SKM-1 treated with dmso at 0.1 percent for 144 hours (cell line): ENCODE measurements around the gene SHFL.
A peak's percentile ranks its signal among the peaks of the same experiment; 100 is the strongest.

Experiments
- DNase-seq: peaks from one replicate; lab custom pipeline; 2025; ENCODE audit not compliant: unreplicated experiment; lab: John Stamatoyannopoulos, UW

SHFL gene

GRCh38 chr19:10107817-10108367 lies 21.8 kb downstream of the SHFL start:
- no peak for DNase-seq

- no peak for DNase-seq
These were observed 23.4 kb downstream of the SHFL start for GRCh38 chr19:10109528-10109927.

- DNase-seq = no peak
These were observed 24.2 kb downstream of the SHFL start for GRCh38 chr19:10110076-10110971.

GRCh38 chr19:10110972-10111317 lies 24.8 kb downstream of the SHFL start:
- no peak for DNase-seq

- peak; percentile 17 for DNase-seq
These were observed 25.3 kb downstream of the SHFL start, which contains the start of gene P2RY11 for GRCh38 chr19:10111405-10111811. Gene P2RY11, plus strand, starts transcription at chr19:10111693. Its CDS starts 29 bp downstream, at chr19:10111722.

GRCh38 chr19:10112037-10112761 lies 26.1 kb downstream of the SHFL start:
- peak; percentile 36 for DNase-seq

- DNase-seq = peak; percentile 54
These were observed 26.9 kb downstream of the SHFL start for GRCh38 chr19:10112895-10113591.

- DNase-seq = no peak
These were observed 27.5 kb downstream of the SHFL start for GRCh38 chr19:10113592-10113963.

- no peak for DNase-seq
These were observed 28.0 kb downstream of the SHFL start for GRCh38 chr19:10113964-10114650.

GRCh38 chr19:10114651-10115391 lies 28.7 kb downstream of the SHFL start:
- DNase-seq = no peak

- no peak for DNase-seq
These were observed 29.4 kb downstream of the SHFL start for GRCh38 chr19:10115392-10116084.

- DNase-seq = no peak
These were observed 30.2 kb downstream of the SHFL start for GRCh38 chr19:10116085-10116865.

- DNase-seq = no peak
These were observed 30.9 kb downstream of the SHFL start for GRCh38 chr19:10116866-10117616.

- DNase-seq = no peak
These were observed 32.8 kb downstream of the SHFL start for GRCh38 chr19:10118960-10119359.

GRCh38 chr19:10120538-10121189 lies 34.5 kb downstream of the SHFL start:
- no peak for DNase-seq

- DNase-seq = no peak
These were observed 35.9 kb downstream of the SHFL start for GRCh38 chr19:10122045-10122444.

- no peak for DNase-seq
These were observed 38.3 kb downstream of the SHFL start for GRCh38 chr19:10124429-10124828.
